Measurements from ENCODE around the gene AHCYL2.

AHCYL2 gene

GRCh38 chr7:129212596-129212995 lies 12.2 kb upstream of the AHCYL2 start:
- TF ChIP-seq TAF1 (IDR thresholded peaks at IDR 0.05; ENCODE audit: borderline replicate concordance, insufficient read depth, low read length): no peak

- TF ChIP-seq SIN3A (IDR thresholded peaks at IDR 0.05; ENCODE audit: borderline replicate concordance, insufficient read depth, low read length) (no peak), REST (IDR thresholded peaks at IDR 0.05; ENCODE audit: insufficient read depth in 1 of 2, low read depth in 2 of 2, low read length in 2 of 2) (no peak), POLR2AphosphoS5 (IDR thresholded peaks at IDR 0.05; ENCODE audit: low read depth, low read length) (no peak), TAF1 (IDR thresholded peaks at IDR 0.05; ENCODE audit: borderline replicate concordance, insufficient read depth, low read length) (no peak), FOXP2 (optimal IDR thresholded peaks at IDR 0.05; ENCODE audit: borderline replicate concordance, extremely low read depth, extremely low read length, insufficient read depth) (no peak)
Observed at GRCh38 chr7:129213828-129214227, 11.0 kb upstream of the AHCYL2 start.

- TF ChIP-seq SIN3A (IDR thresholded peaks at IDR 0.05; ENCODE audit: borderline replicate concordance, insufficient read depth, low read length): no peak
- peak; percentile 79 to 91 for TF ChIP-seq REST (IDR thresholded peaks at IDR 0.05; ENCODE audit: insufficient read depth in 1 of 2, low read depth in 2 of 2, low read length in 2 of 2)
Observed at GRCh38 chr7:129218514-129219062, 6.2 kb upstream of the AHCYL2 start.

DNA sequence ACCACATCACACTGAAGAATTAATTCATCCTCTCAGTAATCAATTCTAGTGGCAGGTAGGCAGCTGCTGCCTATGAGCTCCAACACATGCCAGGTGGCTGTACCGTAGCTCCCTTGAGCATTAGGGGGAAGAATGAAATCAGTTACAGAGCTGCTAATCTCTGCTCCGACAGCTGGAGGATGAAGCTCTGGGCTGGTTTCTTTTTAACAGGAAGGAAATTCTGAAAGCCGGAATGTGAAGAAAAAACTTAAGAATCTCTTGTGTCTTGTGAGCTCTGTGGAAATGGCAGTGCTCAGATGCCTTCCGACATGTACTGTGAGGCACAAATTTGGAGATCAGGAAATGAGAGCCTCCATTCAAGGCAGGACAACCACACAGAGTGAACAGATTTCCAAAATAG lies 2.8 kb upstream of the AHCYL2 start:
- TF ChIP-seq TAF1 (IDR thresholded peaks at IDR 0.05; ENCODE audit: borderline replicate concordance, insufficient read depth, low read length) (no peak), SIN3A (IDR thresholded peaks at IDR 0.05; ENCODE audit: borderline replicate concordance, insufficient read depth, low read length) (no peak), REST (IDR thresholded peaks at IDR 0.05; ENCODE audit: insufficient read depth in 1 of 2, low read depth in 2 of 2, low read length in 2 of 2) (no peak), POLR2AphosphoS5 (IDR thresholded peaks at IDR 0.05; ENCODE audit: low read depth, low read length) (no peak)

GRCh38 chr7:129225206-129225930 lies 538 bp downstream of the AHCYL2 start:
- TF ChIP-seq SIN3A (IDR thresholded peaks at IDR 0.05; ENCODE audit: borderline replicate concordance, insufficient read depth, low read length) (peak; percentile 58; the same call in 1 of the 2 replicates), TAF1 (IDR thresholded peaks at IDR 0.05; ENCODE audit: borderline replicate concordance, insufficient read depth, low read length) (no peak), FOXP2 (optimal IDR thresholded peaks at IDR 0.05; ENCODE audit: borderline replicate concordance, extremely low read depth, extremely low read length, insufficient read depth) (no peak)

GRCh38 chr7:129225931-129226572 lies 1.2 kb downstream of the AHCYL2 start:
- TF ChIP-seq SIN3A (IDR thresholded peaks at IDR 0.05; ENCODE audit: borderline replicate concordance, insufficient read depth, low read length): no peak
- no peak for TF ChIP-seq TAF1 (IDR thresholded peaks at IDR 0.05; ENCODE audit: borderline replicate concordance, insufficient read depth, low read length)
- no peak for TF ChIP-seq FOXP2 (optimal IDR thresholded peaks at IDR 0.05; ENCODE audit: borderline replicate concordance, extremely low read depth, extremely low read length, insufficient read depth)
- TF ChIP-seq POLR2AphosphoS5 (IDR thresholded peaks at IDR 0.05; ENCODE audit: low read depth, low read length): no peak
- no peak for TF ChIP-seq REST (IDR thresholded peaks at IDR 0.05; ENCODE audit: insufficient read depth in 1 of 2, low read depth in 2 of 2, low read length in 2 of 2)

Data from PFSK-1 (cell line).